T-cell (primary cell): ENCODE measurements around the gene TNNT1. TPM values are rescaled to one million over a fixed set of nuclear protein-coding genes. Genes with fewer than 3 reads are reported as not detected.
"Not testable (repeated sequence)": the region's sequence is repeated elsewhere in the genome, so short reads cannot be mapped to it uniquely, and the experiment has no call there.

ENCODE experiments used
- ATAC-seq, 4 experiments: fragments of 200-7000 bp in 3 of 4; fragments of 150-1000 bp in 1 of 4; cut with Tn5 transposase; replicated peaks in 1 of 4; 1 replicate in 3 of 4; 2 replicates in 1 of 4; pipeline ENCODE4 v1.10.0; 2021; ENCODE audit warnings: moderate library complexity in 3 of 4, mild to moderate bottlenecking in 2 of 4, moderate number of reproducible peaks in 1 of 4
- CTCF ChIA-PET, 2 donors: fragments of 300-600 bp; sonication (Branson Sonifier 250); formaldehyde crosslinking; loops; one replicate each; lab custom pipeline; 2022; ENCODE audit warnings: antibody characterized with exemption in 2 of 2; lab: Charles Lee
- POLR2A ChIA-PET, 2 donors: fragments of 300-600 bp; sonication (Branson Sonifier 250); formaldehyde crosslinking; loops; one replicate each; lab custom pipeline; 2022; ENCODE audit warnings: antibody characterized with exemption in 2 of 2; lab: Charles Lee
- DNase-seq, 35 experiments: peaks; one replicate each; pipeline versions ENCODE4 v3.0.0 to v3.0.0-alpha.2; 2013 to 2023
- H3K27ac ChIP-seq: one replicate; pipeline ENCODE4 v1.5.1; 2013; ENCODE audit warnings: low read length
- H3K27me3 ChIP-seq, 2 experiments: replicated peaks in 1 of 2; 1 replicate in 1 of 2; 2 replicates in 1 of 2; pipeline versions ENCODE4 v1.6.1 to v1.7.0; 2013; ENCODE audit warnings: low read length in 1 of 2, mixed read lengths in 1 of 2; ENCODE audit not compliant: control insufficient read depth in 2 of 2, insufficient read depth in 2 of 2; ENCODE audit errors: extremely low read depth in 1 of 2
- H3K36me3 ChIP-seq, 2 donors: 1 replicate in 1 of 2; 2 replicates in 1 of 2; pipeline versions ENCODE4 v1.6.1 to v1.7.0; 2013; ENCODE audit warnings: low read length in 1 of 2; ENCODE audit not compliant: control insufficient read depth in 2 of 2, insufficient read depth in 1 of 2; ENCODE audit errors: extremely low read depth in 1 of 2
- H3K4me1 ChIP-seq, 2 experiments: 1 replicate in 1 of 2; 2 replicates in 1 of 2; pipeline versions ENCODE4 v1.6.1 to v1.7.0; 2013; ENCODE audit warnings: low read length in 2 of 2, mixed read lengths in 1 of 2; ENCODE audit not compliant: insufficient read depth in 2 of 2, control insufficient read depth in 1 of 2; ENCODE audit errors: extremely low read depth in 1 of 2
- H3K4me3 ChIP-seq, 2 donors: 1 replicate in 1 of 2; 2 replicates in 1 of 2; pipeline versions ENCODE4 v1.5.1 to v1.7.0; 2013; ENCODE audit warnings: mild to moderate bottlenecking in 2 of 2, low read length in 1 of 2, moderate library complexity in 1 of 2; ENCODE audit not compliant: control insufficient read depth in 1 of 2; ENCODE audit errors: extremely low read depth in 1 of 2
- H3K9me3 ChIP-seq: 2 replicates; pipeline ENCODE4 v1.7.0; 2013
- H3K27ac Mint-ChIP-seq, 2 donors: one replicate each; pipeline ENCODE4 v1.8.0; 2020 to 2021; ENCODE audit warnings: mild to moderate bottlenecking in 2 of 2, mixed read lengths in 2 of 2
- H3K27me3 Mint-ChIP-seq, 2 donors: one replicate each; pipeline ENCODE4 v1.8.0; 2021 to 2022; ENCODE audit warnings: mixed read lengths in 2 of 2
- H3K36me3 Mint-ChIP-seq: one replicate; pipeline ENCODE4 v1.8.0; 2021; ENCODE audit warnings: mixed read lengths
- H3K4me1 Mint-ChIP-seq, 3 donors: one replicate each; pipeline ENCODE4 v1.8.0; 2020 to 2022; ENCODE audit warnings: mixed read lengths in 3 of 3, mild to moderate bottlenecking in 1 of 3
- H3K4me3 Mint-ChIP-seq, 3 donors: one replicate each; pipeline ENCODE4 v1.8.0; 2020 to 2022; ENCODE audit warnings: mild to moderate bottlenecking in 3 of 3, mixed read lengths in 3 of 3, moderate library complexity in 3 of 3
- H3K9me3 Mint-ChIP-seq, 3 donors: one replicate each; pipeline ENCODE4 v1.8.0; 2020 to 2022; ENCODE audit warnings: mixed read lengths in 3 of 3
- WGBS: methylation state at CpG from one replicate; pipeline ENCODE4 v1.1.5; 2013; ENCODE audit warnings: missing lambda C conversion rate; ENCODE audit not compliant: insufficient coverage; 5-methylcytosine and 5-hydroxymethylcytosine counted together
- total RNA-seq, 35 experiments: library from RNA in 6 of 35; stranded (reverse) in 6 of 35; fragments of 120-200 nt in 1 of 35; gene quantifications; one replicate each; pipeline versions ENCODE4 v1.2.1 to v1.2.4 and lab custom pipeline; 2013 to 2026

TNNT1 gene
- total RNA-seq, 5 donors from 2014 or later (not counting 1 experiment from before 2014, with no cell fraction given) = 0.36 to 0.76 TPM; not detected in 3

GRCh38 chr19:55172318-55172717 lies 23.3 kb upstream of the TNNT1 start:
- H3K9me3 ChIP-seq, H3K27ac ChIP-seq, DNase-seq, ATAC-seq, H3K36me3 Mint-ChIP-seq, H3K27ac Mint-ChIP-seq, H3K4me3 ChIP-seq, POLR2A ChIA-PET, H3K36me3 ChIP-seq, H3K9me3 Mint-ChIP-seq: not testable (repeated sequence)
- Mint-ChIP-seq H3K27me3 (peaks cover 65 to 88% of the 10 kb centered on the region in 2 donors), H3K4me1 (peaks cover 13 to 19% (median 17%) of the 10 kb centered on the region in 3 donors), H3K4me3 (peak overlapping the region in 2 of 3 donors; percentile 41 to 75)
- H3K27me3 ChIP-seq = peaks cover 15 to 91% of the 10 kb centered on the region in 2 experiments
- peaks cover 2 to 26% of the 10 kb centered on the region in 2 experiments for H3K4me1 ChIP-seq
- CTCF ChIA-PET = interaction anchor here in 1 of 2 donors (0.7 kb wide), 1 partner anchor 11 kb away, joined by 3 read pairs; no protein-coding TSS in a partner anchor
- no CpG with 5 or more reads among the region's 9 CpGs for WGBS

- H3K4me1 Mint-ChIP-seq = peaks cover 21 to 27% (median 25%) of the 10 kb centered on the region in 3 donors
- CTCF ChIA-PET = interaction anchor here in 1 of 2 donors (0.6 kb wide), 1 partner anchor 453 kb away, joined by 4 read pairs; the partner anchor contains the start of gene ZNF784
- WGBS = no CpG with 5 or more reads among the region's 5 CpGs
- Histone ChIP-seq H3K36me3 (no peaks in the 10 kb centered on the region), H3K4me1 (peaks cover 2 to 35% of the 10 kb centered on the region in 2 experiments), H3K27me3 (peaks cover 12 to 91% of the 10 kb centered on the region in 2 experiments), H3K4me3 (no peak overlapping the region), H3K9me3 (no peaks in the 10 kb centered on the region), H3K27ac (no peak overlapping the region)
- no peaks in the 10 kb centered on the region for H3K9me3 Mint-ChIP-seq
- peak overlapping the region in 1 of 3 donors; percentile 75 for H3K4me3 Mint-ChIP-seq
- no peaks in the 10 kb centered on the region for H3K36me3 Mint-ChIP-seq
- peaks cover 68 to 88% of the 10 kb centered on the region in 2 donors for H3K27me3 Mint-ChIP-seq
- H3K27ac Mint-ChIP-seq = peak overlapping the region in 1 of 2 donors; percentile 46
- POLR2A ChIA-PET = no interaction called here
- no peak for ATAC-seq
- no peak for DNase-seq
These were observed 22.4 kb upstream of the TNNT1 start for GRCh38 chr19:55171440-55171839.

- H3K27me3 Mint-ChIP-seq = peaks cover 64 to 81% of the 10 kb centered on the region in 2 donors
- CTCF ChIA-PET = no interaction called here
These were observed 20.1 kb upstream of the TNNT1 start for GRCh38 chr19:55169136-55169535.

GRCh38 chr19:55166530-55167268 lies 17.7 kb upstream of the TNNT1 start, which contains the start of gene DNAAF3:
Gene DNAAF3 (minus strand): TSS chr19:55166613. CDS start chr19:55166413, 200 bp downstream.
- Histone ChIP-seq H3K27me3 (peaks cover 15 to 89% of the 10 kb centered on the region in 2 experiments), H3K4me3 (peak within 1 kb of the TSS in 1 of 2 donors; percentile 32), H3K4me1 (peaks cover 0 to 20% of the 10 kb centered on the region in 2 experiments), H3K27ac (no peak within 1 kb of the TSS), H3K36me3 (no peaks in the 10 kb centered on the region), H3K9me3 (no peaks in the 10 kb centered on the region)
- ChIA-PET CTCF (interaction anchor here in 1 of 2 donors (0.6 kb wide), 1 partner anchor 109 kb away, joined by 4 read pairs; no protein-coding TSS in a partner anchor), POLR2A (no interaction called here)
- peak; percentile 65 to 86 (median 77) for ATAC-seq
- H3K27ac Mint-ChIP-seq = peak within 1 kb of the TSS in 1 of 2 donors; percentile 39
- H3K4me3 Mint-ChIP-seq = peak within 1 kb of the TSS in 2 of 3 donors; percentile 54 to 80
- H3K36me3 Mint-ChIP-seq = no peaks in the 10 kb centered on the region
- peaks cover 48 to 76% of the 10 kb centered on the region in 2 donors for H3K27me3 Mint-ChIP-seq
- 2% methylated on average over 11 of the region's 33 CpGs for WGBS
- H3K9me3 Mint-ChIP-seq = no peaks in the 10 kb centered on the region
- H3K4me1 Mint-ChIP-seq = peaks cover 14 to 15% (median 14%) of the 10 kb centered on the region in 3 donors
- peak in 32 of 35 experiments; percentile 12 to 75 (median 48) for DNase-seq

More at GRCh38 chr19:55169136-55169535, 20.1 kb upstream of the TNNT1 start:
- 76% methylated on average over 3 of the region's 4 CpGs for WGBS
- Histone ChIP-seq H3K4me1 (peaks cover 2 to 35% of the 10 kb centered on the region in 2 experiments), H3K27ac (no peak overlapping the region), H3K9me3 (no peaks in the 10 kb centered on the region), H3K36me3 (no peaks in the 10 kb centered on the region), H3K4me3 (no peak overlapping the region), H3K27me3 (peaks cover 15 to 93% of the 10 kb centered on the region in 2 experiments)
- POLR2A ChIA-PET = no interaction called here
- H3K4me3 Mint-ChIP-seq = no peak overlapping the region
- H3K4me1 Mint-ChIP-seq = peaks cover 22 to 28% (median 26%) of the 10 kb centered on the region in 3 donors
- no peaks in the 10 kb centered on the region for H3K36me3 Mint-ChIP-seq
- H3K27ac Mint-ChIP-seq = no peak overlapping the region
- ATAC-seq = no peak
- no peak for DNase-seq
- H3K9me3 Mint-ChIP-seq = no peaks in the 10 kb centered on the region

GRCh38 chr19:55165952-55166529 lies 17.0 kb upstream of the TNNT1 start:
- Mint-ChIP-seq H3K36me3 (no peaks in the 10 kb centered on the region), H3K27me3 (peaks cover 44 to 72% of the 10 kb centered on the region in 2 donors), H3K9me3 (no peaks in the 10 kb centered on the region), H3K4me3 (peak overlapping the region in 2 of 3 donors; percentile 54 to 80), H3K4me1 (peaks cover 13 to 14% (median 14%) of the 10 kb centered on the region in 3 donors), H3K27ac (no peak overlapping the region)
- Histone ChIP-seq H3K27ac (no peak overlapping the region), H3K27me3 (peaks cover 15 to 91% of the 10 kb centered on the region in 2 experiments), H3K4me3 (peak overlapping the region in 1 of 2 donors; percentile 32), H3K9me3 (no peaks in the 10 kb centered on the region), H3K36me3 (no peaks in the 10 kb centered on the region), H3K4me1 (peaks cover 0 to 24% of the 10 kb centered on the region in 2 experiments)
- ChIA-PET POLR2A (no interaction called here), CTCF (interaction anchor here in 1 of 2 donors (0.6 kb wide), 1 partner anchor 110 kb away, joined by 4 read pairs; no protein-coding TSS in a partner anchor)
- DNase-seq = peak in 22 of 35 experiments; percentile 17 to 74 (median 38)
- 5% methylated on average over 31 of the region's 34 CpGs for WGBS
- ATAC-seq = peak; percentile 72 to 75 (median 72)
